HEK293 (cell line): ENCODE results near the gene PCF11.

ENCODE experiments used
- GLI2 ChIP-seq: fragments of 450-650 bp; formaldehyde crosslinking; IDR thresholded peaks from 2 replicates; pipeline ENCODE4; 2017; ENCODE audit warnings: missing biosample characterization, missing genetic modification characterization, low read depth, borderline replicate concordance
- MYNN ChIP-seq: fragments of 450-650 bp; formaldehyde crosslinking; IDR thresholded peaks from 2 replicates; pipeline ENCODE4 v1.5.1; 2016; ENCODE audit warnings: missing biosample characterization, missing genetic modification characterization, borderline replicate concordance
- SP3 ChIP-seq: fragments of 450-650 bp; formaldehyde crosslinking; IDR thresholded peaks from 2 replicates; pipeline ENCODE4 v1.5.1; 2016; ENCODE audit warnings: missing biosample characterization, missing genetic modification characterization
- ZBTB48 ChIP-seq: fragments of 450-650 bp; formaldehyde crosslinking; IDR thresholded peaks from 2 replicates; pipeline ENCODE4 v1.5.1; 2016; ENCODE audit warnings: missing biosample characterization, missing genetic modification characterization
- ZNF112 ChIP-seq: fragments of 450-650 bp; formaldehyde crosslinking; IDR thresholded peaks from 2 replicates; pipeline ENCODE4 v1.5.0; 2017; ENCODE audit warnings: missing biosample characterization, missing genetic modification characterization
- ZNF174 ChIP-seq: fragments of 450-650 bp; formaldehyde crosslinking; IDR thresholded peaks from 2 replicates; pipeline ENCODE4 v1.5.0; 2017; ENCODE audit warnings: missing biosample characterization, mild to moderate bottlenecking, missing genetic modification characterization
- ZNF366 ChIP-seq: fragments of 450-650 bp; formaldehyde crosslinking; conservative IDR thresholded peaks from 2 replicates; pipeline ENCODE4 v1.5.1; 2016; ENCODE audit warnings: missing biosample characterization, missing genetic modification characterization
- ZNF658 ChIP-seq: fragments of 450-650 bp; formaldehyde crosslinking; IDR thresholded peaks from 2 replicates; pipeline ENCODE4; 2016; ENCODE audit warnings: missing biosample characterization, missing genetic modification characterization
- ZNF670 ChIP-seq: fragments of 450-650 bp; formaldehyde crosslinking; IDR thresholded peaks from 2 replicates; pipeline ENCODE4 v1.5.1; 2016; ENCODE audit warnings: missing biosample characterization, missing genetic modification characterization, low read depth
- ZNF830 ChIP-seq: fragments of 450-650 bp; IDR thresholded peaks from 2 replicates; pipeline ENCODE4 v1.5.0; 2018; ENCODE audit warnings: missing biosample characterization, missing genetic modification characterization, low read depth, mild to moderate bottlenecking, moderate library complexity
- TF ChIP-seq, protein P1 (sequence below): fragments of 450-650 bp; formaldehyde crosslinking; IDR thresholded peaks from 2 replicates; pipeline ENCODE4 v1.5.1; 2016; ENCODE audit warnings: missing biosample characterization, missing genetic modification characterization
- TF ChIP-seq, protein P2 (sequence below): fragments of 450-650 bp; formaldehyde crosslinking; IDR thresholded peaks from 2 replicates; pipeline ENCODE4 v1.5.1; 2016; ENCODE audit warnings: missing biosample characterization, missing genetic modification characterization
- TF ChIP-seq, protein P3 (sequence below): fragments of 450-650 bp; formaldehyde crosslinking; IDR thresholded peaks from 2 replicates; pipeline ENCODE4 v1.5.1; 2016; ENCODE audit warnings: missing biosample characterization, missing genetic modification characterization
- TF ChIP-seq, protein P4 (sequence below): fragments of 450-650 bp; IDR thresholded peaks from 2 replicates; pipeline ENCODE4 v1.5.1; 2018; ENCODE audit warnings: missing biosample characterization, missing genetic modification characterization

DNA sequence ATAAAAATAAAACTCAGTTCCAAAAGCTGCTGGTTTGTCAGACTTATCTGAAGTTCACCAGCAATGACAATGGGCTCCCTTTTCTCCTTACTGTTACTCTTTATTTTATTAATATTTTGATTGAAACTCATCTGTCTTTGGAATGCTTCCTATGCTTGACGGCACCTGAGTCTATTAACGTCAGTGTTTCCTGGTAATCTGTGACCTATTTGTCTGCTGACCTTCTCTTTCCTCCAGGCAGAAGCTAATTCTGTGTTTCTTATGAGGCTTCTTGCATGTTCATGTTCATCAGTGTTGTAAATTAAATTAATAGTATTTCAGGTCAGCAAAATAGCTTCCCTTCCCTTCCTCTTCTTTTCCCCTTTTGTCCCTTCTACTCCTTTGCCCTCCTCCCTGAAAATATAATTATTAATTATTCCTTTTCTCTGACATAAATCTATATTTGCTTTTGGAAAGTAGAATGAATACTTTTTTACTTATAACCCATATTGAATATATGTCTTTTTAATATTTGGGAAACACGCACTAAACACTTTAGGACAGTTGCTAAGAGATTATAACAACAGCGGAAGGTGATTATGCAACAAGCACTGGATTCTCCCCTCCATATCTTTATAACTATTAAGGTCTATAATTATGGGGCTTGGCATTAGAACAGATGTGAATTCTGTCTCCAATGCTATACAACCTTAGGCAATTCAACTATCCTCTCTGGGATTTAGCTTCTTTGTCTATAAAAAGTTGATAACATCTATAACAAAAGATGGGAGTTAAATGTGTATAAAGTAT is 32.1 kb upstream of the PCF11 start:
- TF ChIP-seq ZNF112 (tag by site-specific recombination) = no peak
- TF ChIP-seq ZNF174 (tag by site-specific recombination) = no peak
- TF ChIP-seq, protein P1, sequence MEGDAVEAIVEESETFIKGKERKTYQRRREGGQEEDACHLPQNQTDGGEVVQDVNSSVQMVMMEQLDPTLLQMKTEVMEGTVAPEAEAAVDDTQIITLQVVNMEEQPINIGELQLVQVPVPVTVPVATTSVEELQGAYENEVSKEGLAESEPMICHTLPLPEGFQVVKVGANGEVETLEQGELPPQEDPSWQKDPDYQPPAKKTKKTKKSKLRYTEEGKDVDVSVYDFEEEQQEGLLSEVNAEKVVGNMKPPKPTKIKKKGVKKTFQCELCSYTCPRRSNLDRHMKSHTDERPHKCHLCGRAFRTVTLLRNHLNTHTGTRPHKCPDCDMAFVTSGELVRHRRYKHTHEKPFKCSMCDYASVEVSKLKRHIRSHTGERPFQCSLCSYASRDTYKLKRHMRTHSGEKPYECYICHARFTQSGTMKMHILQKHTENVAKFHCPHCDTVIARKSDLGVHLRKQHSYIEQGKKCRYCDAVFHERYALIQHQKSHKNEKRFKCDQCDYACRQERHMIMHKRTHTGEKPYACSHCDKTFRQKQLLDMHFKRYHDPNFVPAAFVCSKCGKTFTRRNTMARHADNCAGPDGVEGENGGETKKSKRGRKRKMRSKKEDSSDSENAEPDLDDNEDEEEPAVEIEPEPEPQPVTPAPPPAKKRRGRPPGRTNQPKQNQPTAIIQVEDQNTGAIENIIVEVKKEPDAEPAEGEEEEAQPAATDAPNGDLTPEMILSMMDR = no peak
- TF ChIP-seq SP3 = no peak
- no peak for TF ChIP-seq ZNF658 (tag by site-specific recombination)
- TF ChIP-seq, protein P2, sequence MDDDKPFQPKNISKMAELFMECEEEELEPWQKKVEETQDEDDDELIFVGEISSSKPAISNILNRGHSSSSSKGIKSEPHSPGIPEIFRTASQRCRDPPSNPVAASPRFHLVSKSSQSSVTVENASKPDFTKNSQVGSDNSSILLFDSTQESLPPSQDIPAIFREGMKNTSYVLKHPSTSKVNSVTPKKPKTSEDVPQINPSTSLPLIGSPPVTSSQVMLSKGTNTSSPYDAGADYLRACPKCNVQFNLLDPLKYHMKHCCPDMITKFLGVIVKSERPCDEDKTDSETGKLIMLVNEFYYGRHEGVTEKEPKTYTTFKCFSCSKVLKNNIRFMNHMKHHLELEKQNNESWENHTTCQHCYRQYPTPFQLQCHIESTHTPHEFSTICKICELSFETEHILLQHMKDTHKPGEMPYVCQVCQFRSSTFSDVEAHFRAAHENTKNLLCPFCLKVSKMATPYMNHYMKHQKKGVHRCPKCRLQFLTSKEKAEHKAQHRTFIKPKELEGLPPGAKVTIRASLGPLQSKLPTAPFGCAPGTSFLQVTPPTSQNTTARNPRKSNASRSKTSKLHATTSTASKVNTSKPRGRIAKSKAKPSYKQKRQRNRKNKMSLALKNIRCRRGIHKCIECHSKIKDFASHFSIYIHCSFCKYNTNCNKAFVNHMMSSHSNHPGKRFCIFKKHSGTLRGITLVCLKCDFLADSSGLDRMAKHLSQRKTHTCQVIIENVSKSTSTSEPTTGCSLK (tag by site-specific recombination) = no peak
- no peak for TF ChIP-seq MYNN (tag by site-specific recombination)
- TF ChIP-seq GLI2 (tag by site-specific recombination) = no peak
- TF ChIP-seq, protein P3, sequence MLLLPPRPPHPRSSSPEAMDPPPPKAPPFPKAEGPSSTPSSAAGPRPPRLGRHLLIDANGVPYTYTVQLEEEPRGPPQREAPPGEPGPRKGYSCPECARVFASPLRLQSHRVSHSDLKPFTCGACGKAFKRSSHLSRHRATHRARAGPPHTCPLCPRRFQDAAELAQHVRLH (tag by site-specific recombination) = no peak
- TF ChIP-seq ZNF670 (tag by site-specific recombination) = no peak
- no peak for TF ChIP-seq ZBTB48
- TF ChIP-seq ZNF830 (tag by site-specific recombination) = no peak
- TF ChIP-seq, protein P4, sequence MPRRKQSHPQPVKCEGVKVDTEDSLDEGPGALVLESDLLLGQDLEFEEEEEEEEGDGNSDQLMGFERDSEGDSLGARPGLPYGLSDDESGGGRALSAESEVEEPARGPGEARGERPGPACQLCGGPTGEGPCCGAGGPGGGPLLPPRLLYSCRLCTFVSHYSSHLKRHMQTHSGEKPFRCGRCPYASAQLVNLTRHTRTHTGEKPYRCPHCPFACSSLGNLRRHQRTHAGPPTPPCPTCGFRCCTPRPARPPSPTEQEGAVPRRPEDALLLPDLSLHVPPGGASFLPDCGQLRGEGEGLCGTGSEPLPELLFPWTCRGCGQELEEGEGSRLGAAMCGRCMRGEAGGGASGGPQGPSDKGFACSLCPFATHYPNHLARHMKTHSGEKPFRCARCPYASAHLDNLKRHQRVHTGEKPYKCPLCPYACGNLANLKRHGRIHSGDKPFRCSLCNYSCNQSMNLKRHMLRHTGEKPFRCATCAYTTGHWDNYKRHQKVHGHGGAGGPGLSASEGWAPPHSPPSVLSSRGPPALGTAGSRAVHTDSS (tag by site-specific recombination) = no peak
- TF ChIP-seq ZNF366 (tag by site-specific recombination) = no peak
